Trophoblast cell (in vitro differentiated cells and primary cell): ENCODE data around the gene DAB1.

ENCODE experiments used
- DNase-seq, 2 donors: peaks; one replicate each; pipeline ENCODE4 v3.0.0-alpha.2; 2016
- H2AFZ ChIP-seq: 2 replicates; pipeline ENCODE4 v1.6.1; 2013; ENCODE audit warnings: low read length, moderate library complexity, mild to moderate bottlenecking; ENCODE audit not compliant: insufficient read depth, poor library complexity
- H2AK5ac ChIP-seq: 2 replicates; pipeline ENCODE4 v1.6.1; 2013; ENCODE audit warnings: mild to moderate bottlenecking, low read length
- H2BK120ac ChIP-seq: 2 replicates; pipeline ENCODE4 v1.6.1; 2013; ENCODE audit warnings: low read length, mild to moderate bottlenecking, moderate library complexity; ENCODE audit not compliant: insufficient read depth, poor library complexity
- H2BK12ac ChIP-seq: 2 replicates; pipeline ENCODE4 v1.6.1; 2013; ENCODE audit warnings: mild to moderate bottlenecking, low read length, moderate library complexity
- H2BK5ac ChIP-seq: 2 replicates; pipeline ENCODE4 v1.6.1; 2013; ENCODE audit warnings: low read length, low read depth, moderate library complexity, mild to moderate bottlenecking; ENCODE audit not compliant: poor library complexity
- H3K14ac ChIP-seq: 2 replicates; pipeline ENCODE4 v1.6.1; 2013; ENCODE audit warnings: mild to moderate bottlenecking, low read length
- H3K18ac ChIP-seq: 2 replicates; pipeline ENCODE4 v1.6.1; 2013; ENCODE audit warnings: mild to moderate bottlenecking, low read length
- H3K23ac ChIP-seq: 2 replicates; pipeline ENCODE4 v1.6.1; 2013; ENCODE audit warnings: low read length
- H3K27ac ChIP-seq: 2 replicates; pipeline ENCODE4 v1.5.1; 2013; ENCODE audit warnings: low read depth, mild to moderate bottlenecking, inconsistent platforms, low read length, moderate library complexity
- H3K27me3 ChIP-seq: 2 replicates; pipeline ENCODE4 v1.6.1; 2013; ENCODE audit warnings: inconsistent platforms, mild to moderate bottlenecking, low read length, moderate library complexity; ENCODE audit not compliant: insufficient read depth
- H3K36me3 ChIP-seq, 2 experiments: 1 replicate in 1 of 2; 2 replicates in 1 of 2; pipeline ENCODE4 v1.6.1; 2013; ENCODE audit warnings: low read length in 2 of 2, mild to moderate bottlenecking in 2 of 2, moderate library complexity in 1 of 2; ENCODE audit not compliant: insufficient read depth in 2 of 2, control insufficient read depth in 1 of 2
- H3K4ac ChIP-seq: 2 replicates; pipeline ENCODE4 v1.6.1; 2013; ENCODE audit warnings: low read depth, mild to moderate bottlenecking, low read length, moderate library complexity
- H3K4me1 ChIP-seq, 2 experiments: 1 replicate in 1 of 2; 2 replicates in 1 of 2; pipeline ENCODE4 v1.6.1; 2013; ENCODE audit warnings: low read length in 2 of 2, mild to moderate bottlenecking in 2 of 2, moderate library complexity in 1 of 2; ENCODE audit not compliant: insufficient read depth in 2 of 2, control insufficient read depth in 1 of 2
- H3K4me2 ChIP-seq: 2 replicates; pipeline ENCODE4 v1.6.1; 2013; ENCODE audit warnings: inconsistent platforms, mild to moderate bottlenecking, low read length, moderate library complexity
- H3K4me3 ChIP-seq: 2 replicates; pipeline ENCODE4 v1.5.1; 2013; ENCODE audit warnings: mild to moderate bottlenecking, low read depth, low read length, inconsistent platforms
- H3K79me1 ChIP-seq: one replicate; pipeline ENCODE4 v1.6.1; 2013; ENCODE audit warnings: low read length
- H3K79me2 ChIP-seq: 2 replicates; pipeline ENCODE4 v1.6.1; 2013; ENCODE audit warnings: low read length, mild to moderate bottlenecking; ENCODE audit not compliant: control insufficient read depth, insufficient read depth, poor library complexity
- H3K9ac ChIP-seq: 2 replicates; pipeline ENCODE4 v1.6.1; 2013; ENCODE audit warnings: mild to moderate bottlenecking, low read length
- H3K9me3 ChIP-seq: 2 replicates; pipeline ENCODE4 v1.6.1; 2013; ENCODE audit warnings: low read depth, mild to moderate bottlenecking, control low read depth, inconsistent platforms, low read length; ENCODE audit not compliant: insufficient read depth
- H4K12ac ChIP-seq: 2 replicates; pipeline ENCODE4 v1.6.1; 2013; ENCODE audit warnings: low read depth, mild to moderate bottlenecking, low read length, moderate library complexity
- H4K8ac ChIP-seq: 2 replicates; pipeline ENCODE4 v1.6.1; 2013; ENCODE audit warnings: low read depth, mild to moderate bottlenecking, low read length, moderate library complexity
- H4K91ac ChIP-seq: one replicate; pipeline ENCODE4 v1.6.1; 2013; ENCODE audit warnings: low read depth, mild to moderate bottlenecking, low read length, moderate library complexity
- WGBS: extraction: QIAGEN DNeasy Blood & Tissue Kit; methylation state at CpG from one replicate; pipeline ENCODE4 v1.1.7; 2013; ENCODE audit warnings: missing lambda C conversion rate; ENCODE audit not compliant: insufficient read length, insufficient coverage; ENCODE audit errors: extremely low coverage; 5-methylcytosine and 5-hydroxymethylcytosine counted together

The DAB1 gene

GRCh38 chr1:56948403-56949023, 475.3 kb downstream of the DAB1 start:
- Histone ChIP-seq H3K79me2 (no peaks in the 10 kb centered on the region), H3K4ac (no peak overlapping the region), H2AK5ac (no peak overlapping the region), H2BK5ac (no peak overlapping the region), H3K14ac (no peak overlapping the region), H3K9me3 (no peaks in the 10 kb centered on the region), H3K36me3 (no peaks in the 10 kb centered on the region), H4K8ac (no peak overlapping the region), H3K23ac (no peak overlapping the region), H4K12ac (no peak overlapping the region), H3K4me2 (no peak overlapping the region), H3K27me3 (no peaks in the 10 kb centered on the region), H4K91ac (no peak overlapping the region), H3K79me1 (no peaks in the 10 kb centered on the region), H2BK120ac (no peak overlapping the region), H3K9ac (no peak overlapping the region), H2AFZ (no peak overlapping the region), H3K18ac (no peak overlapping the region), H2BK12ac (no peak overlapping the region), H3K27ac (no peak overlapping the region), H3K4me1 (peaks cover 0 to 2% of the 10 kb centered on the region in 2 experiments), H3K4me3 (no peak overlapping the region)
- DNase-seq: no peak
- no CpG with 5 or more reads among the region's 1 CpG for WGBS
